Mononuclear cell (primary cell): ENCODE data around the gene ELMO3. TPM values are rescaled to one million over a fixed set of nuclear protein-coding genes. Genes with fewer than 3 reads are reported as not detected.

Source experiments
- H3K27me3 ChIP-seq: 2 replicates; pipeline ENCODE4 v1.6.0; 2011; ENCODE audit warnings: low read length, control low read depth; ENCODE audit not compliant: insufficient read depth
- H3K4me1 ChIP-seq: 2 replicates; pipeline ENCODE4 v1.5.1; 2011; ENCODE audit warnings: mild to moderate bottlenecking, low read length, control low read depth; ENCODE audit not compliant: insufficient read depth
- H3K4me3 ChIP-seq: 2 replicates; pipeline ENCODE4 v1.5.1; 2011; ENCODE audit warnings: mild to moderate bottlenecking, low read length, moderate library complexity
- H3K9me3 ChIP-seq: 2 replicates; pipeline ENCODE4 v1.5.1; 2011; ENCODE audit warnings: low read depth, mild to moderate bottlenecking, control low read depth, low read length
- total RNA-seq: library from RNA; depleted of rRNA; stranded (reverse); fragments of >200 nt; gene quantifications from one replicate; pipeline ENCODE4 v1.2.3, GENCODE V29; 2012

ELMO3 gene
- total RNA-seq, 1 donor = 0.31 TPM

GRCh38 chr16:67210069-67210937, 11.4 kb downstream of the ELMO3 start:
- Histone ChIP-seq H3K4me3 (no peak overlapping the region), H3K4me1 (no peaks in the 10 kb centered on the region), H3K27me3 (no peaks in the 10 kb centered on the region), H3K9me3 (no peaks in the 10 kb centered on the region)

- Histone ChIP-seq H3K9me3 (no peaks in the 10 kb centered on the region), H3K27me3 (no peaks in the 10 kb centered on the region), H3K4me1 (peaks cover 4% of the 10 kb centered on the region), H3K4me3 (no peak overlapping the region)
Measured at GRCh38 chr16:67211674-67212073, 12.7 kb downstream of the ELMO3 start.

- no peaks in the 10 kb centered on the region for H3K27me3 ChIP-seq
- no peaks in the 10 kb centered on the region for H3K9me3 ChIP-seq
- H3K4me1 ChIP-seq = peaks cover 15% of the 10 kb centered on the region
- no peak overlapping the region for H3K4me3 ChIP-seq
Measured at GRCh38 chr16:67212766-67213165, 13.8 kb downstream of the ELMO3 start.

DNA sequence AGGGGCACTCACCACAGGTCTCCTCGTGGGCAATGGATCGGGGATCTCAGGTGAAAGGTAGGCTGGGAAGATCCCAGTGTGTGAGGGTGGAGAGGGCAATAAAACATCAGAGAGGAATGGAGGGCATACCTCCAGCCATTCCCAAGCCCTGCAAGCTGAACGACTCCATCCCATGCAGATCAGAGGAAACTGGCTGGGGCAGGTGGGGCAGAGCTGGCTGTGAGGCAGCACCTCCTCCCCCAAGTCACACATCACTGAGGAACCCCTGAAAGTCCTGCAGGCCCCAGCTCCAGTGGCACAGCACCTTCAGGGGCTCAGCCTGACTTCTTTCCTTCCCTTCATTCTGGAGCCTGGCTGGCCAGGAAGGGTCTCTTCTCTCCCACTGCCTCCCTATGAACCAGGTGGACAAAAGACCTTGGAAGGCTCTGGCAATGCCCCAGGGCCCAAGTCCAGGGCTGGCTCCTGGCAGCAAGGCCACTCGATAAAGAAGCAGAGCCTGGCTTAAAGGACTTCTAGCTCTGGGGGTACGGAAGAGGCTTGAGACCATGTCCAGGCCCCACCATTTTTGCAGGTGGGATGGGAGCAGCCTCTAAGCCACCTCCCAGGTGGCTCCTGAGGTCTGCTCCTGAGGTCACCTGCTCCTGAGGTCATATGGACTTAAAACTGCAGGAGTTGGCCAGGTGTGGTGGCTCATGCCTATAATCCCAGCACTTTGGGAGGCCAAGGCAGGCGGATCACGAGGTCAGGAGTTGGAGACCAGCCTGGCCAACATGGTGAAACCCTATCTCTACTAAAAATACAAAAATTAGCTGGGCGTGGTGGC, 14.5 kb downstream of the ELMO3 start:
- H3K9me3 ChIP-seq = no peaks in the 10 kb centered on the region
- H3K4me1 ChIP-seq = peaks cover 18% of the 10 kb centered on the region
- H3K4me3 ChIP-seq = no peak overlapping the region
- no peaks in the 10 kb centered on the region for H3K27me3 ChIP-seq

DNA sequence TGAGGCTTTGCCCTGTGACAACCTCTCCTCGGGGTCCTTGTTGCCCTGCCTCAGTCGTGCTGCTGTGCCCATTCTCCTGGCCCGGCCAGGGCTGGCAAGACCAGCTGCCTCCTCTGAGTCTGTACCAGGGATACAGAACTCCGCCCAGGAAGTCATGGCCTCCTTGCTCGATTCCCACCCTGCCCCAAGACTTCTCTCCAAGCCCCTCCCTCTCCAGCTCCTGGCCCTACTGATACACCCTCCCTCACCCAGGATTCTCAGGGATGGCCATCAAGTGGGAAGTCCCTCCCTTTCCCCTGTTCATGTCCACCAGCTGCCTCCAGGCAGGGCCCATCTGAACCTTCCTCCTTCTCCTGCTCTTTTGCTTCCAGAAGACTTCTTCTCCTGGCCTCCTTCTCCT, 16.8 kb downstream of the ELMO3 start:
- Histone ChIP-seq H3K27me3 (no peaks in the 10 kb centered on the region), H3K9me3 (no peaks in the 10 kb centered on the region), H3K4me3 (no peak overlapping the region), H3K4me1 (peaks cover 18% of the 10 kb centered on the region)

GRCh38 chr16:67216612-67217490, 17.9 kb downstream of the ELMO3 start:
- Histone ChIP-seq H3K4me1 (peaks cover 18% of the 10 kb centered on the region), H3K4me3 (no peak overlapping the region), H3K27me3 (no peaks in the 10 kb centered on the region), H3K9me3 (no peaks in the 10 kb centered on the region)

DNA sequence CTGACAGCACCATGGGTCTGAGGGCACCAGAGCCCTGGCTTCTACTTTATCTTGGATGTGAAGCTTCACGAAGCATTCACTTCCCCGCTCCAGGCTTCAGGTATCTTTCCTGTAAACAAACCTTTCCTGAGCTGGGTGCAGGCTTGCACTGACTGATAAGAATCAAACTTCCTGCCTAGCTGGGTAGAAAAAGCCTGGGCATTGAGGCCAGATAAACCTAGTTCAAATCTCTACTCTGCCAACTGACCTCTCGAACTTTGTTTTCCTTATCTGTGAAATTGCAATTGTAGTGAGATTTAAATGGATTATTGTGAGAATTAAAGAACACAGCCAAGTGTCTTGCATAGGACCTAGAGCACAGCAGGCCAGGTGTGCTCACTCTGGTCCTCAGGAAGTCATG, 25.1 kb downstream of the ELMO3 start:
- Histone ChIP-seq H3K4me1 (peaks cover 27% of the 10 kb centered on the region), H3K9me3 (no peaks in the 10 kb centered on the region), H3K4me3 (no peak overlapping the region), H3K27me3 (no peaks in the 10 kb centered on the region)

- H3K9me3 ChIP-seq = no peaks in the 10 kb centered on the region
- peaks cover 27% of the 10 kb centered on the region for H3K4me1 ChIP-seq
- peak overlapping the region; percentile 68 for H3K4me3 ChIP-seq
- no peaks in the 10 kb centered on the region for H3K27me3 ChIP-seq
Measured at GRCh38 chr16:67226295-67226803, 27.4 kb downstream of the ELMO3 start.

GRCh38 chr16:67226804-67227566, 28.1 kb downstream of the ELMO3 start, which contains the start of gene TMEM208:
TSS of gene TMEM208 (plus strand) at chr16:67227130. CDS start at chr16:67227219, 89 bp downstream.
- Histone ChIP-seq H3K4me1 (peaks cover 27% of the 10 kb centered on the region), H3K9me3 (no peaks in the 10 kb centered on the region), H3K27me3 (no peaks in the 10 kb centered on the region), H3K4me3 (peak within 1 kb of the TSS; percentile 68)

- peaks cover 27% of the 10 kb centered on the region for H3K4me1 ChIP-seq
- H3K27me3 ChIP-seq = no peaks in the 10 kb centered on the region
- H3K9me3 ChIP-seq = no peaks in the 10 kb centered on the region
- H3K4me3 ChIP-seq = peak overlapping the region; percentile 68
Measured at GRCh38 chr16:67227567-67227921, 28.6 kb downstream of the ELMO3 start.

GRCh38 chr16:67228034-67228785, 29.3 kb downstream of the ELMO3 start:
- Histone ChIP-seq H3K9me3 (no peaks in the 10 kb centered on the region), H3K4me1 (peaks cover 27% of the 10 kb centered on the region), H3K27me3 (no peaks in the 10 kb centered on the region), H3K4me3 (no peak overlapping the region)

- Histone ChIP-seq H3K27me3 (no peaks in the 10 kb centered on the region), H3K4me3 (no peak overlapping the region), H3K9me3 (no peaks in the 10 kb centered on the region), H3K4me1 (peaks cover 22% of the 10 kb centered on the region)
Measured at GRCh38 chr16:67228905-67229304, 30.0 kb downstream of the ELMO3 start.

GRCh38 chr16:67229906-67230808, 31.2 kb downstream of the ELMO3 start:
- Histone ChIP-seq H3K9me3 (no peaks in the 10 kb centered on the region), H3K27me3 (no peaks in the 10 kb centered on the region), H3K4me1 (peaks cover 21% of the 10 kb centered on the region), H3K4me3 (no peak overlapping the region)
